ENCODE measurements around the gene C17orf113. TPM values are rescaled to one million over a fixed set of nuclear protein-coding genes. Genes with fewer than 3 reads are reported as not detected.

C17orf113 gene
- total RNA-seq, 1 experiment from 2014 or later = 2.3 TPM

DNA sequence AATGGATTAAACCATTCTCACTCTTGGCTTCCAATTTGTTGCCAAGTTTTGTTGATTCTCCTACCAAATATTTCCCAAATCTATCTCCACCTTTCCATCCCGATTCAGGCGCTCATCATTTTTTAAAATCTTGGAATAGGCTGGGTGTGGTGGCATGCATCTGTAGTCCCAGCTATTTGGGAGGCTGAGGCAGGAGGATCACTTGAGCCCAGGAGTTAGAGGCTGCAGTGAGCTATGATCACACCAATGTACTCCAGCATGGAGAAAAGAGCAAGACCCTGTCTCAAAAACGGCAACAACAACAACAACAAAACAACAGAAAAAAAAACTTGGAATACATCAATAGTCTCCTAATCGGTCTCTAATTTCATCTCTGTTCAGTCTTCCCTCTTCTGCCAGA, 31.4 kb downstream of the C17orf113 start (continued):
- TF ChIP-seq JUND (IDR thresholded peaks at IDR 0.05) (no peak), RAD21 (IDR thresholded peaks at IDR 0.05; ENCODE audit: low read depth) (no peak), CBX3 (IDR thresholded peaks at IDR 0.05; ENCODE audit: low read depth) (no peak)
- TF ChIP-seq, protein P1, sequence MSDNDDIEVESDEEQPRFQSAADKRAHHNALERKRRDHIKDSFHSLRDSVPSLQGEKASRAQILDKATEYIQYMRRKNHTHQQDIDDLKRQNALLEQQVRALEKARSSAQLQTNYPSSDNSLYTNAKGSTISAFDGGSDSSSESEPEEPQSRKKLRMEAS (IDR thresholded peaks at IDR 0.05) = no peak

DNA sequence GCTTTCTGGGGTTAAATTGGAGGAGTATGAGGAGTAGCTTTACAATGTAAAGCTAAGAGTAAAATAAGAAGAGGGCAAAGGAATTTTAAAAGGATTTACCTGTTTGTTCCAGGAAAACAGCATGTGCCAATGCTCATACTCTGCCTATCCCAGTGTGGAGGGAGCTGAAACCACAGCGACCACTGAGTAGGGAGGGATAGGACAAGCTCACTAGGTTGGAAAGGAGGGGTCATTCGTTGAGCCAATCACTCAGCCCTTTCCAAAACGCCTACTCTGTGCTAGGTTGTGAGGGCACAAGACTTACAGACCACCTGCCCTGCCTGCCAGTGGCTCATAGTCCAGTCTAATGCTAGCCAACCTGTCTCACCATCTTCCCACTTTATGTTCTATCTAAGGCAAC, 32.1 kb downstream of the C17orf113 start:
- Histone ChIP-seq H3K27me3 (ENCODE audit: insufficient read depth, low read length) (no peaks in the 10 kb centered on the region), H3K27ac (ENCODE audit: low read depth, low read length) (peak overlapping the region; percentile 71), H3K9me2 (ENCODE audit: insufficient read depth) (no peaks in the 10 kb centered on the region), H2AFZ (ENCODE audit: low read depth, low read length, poor library complexity, severe bottlenecking) (no peak overlapping the region), H3K4me1 (ENCODE audit: control insufficient read depth in 1 of 2, insufficient read depth in 2 of 2, low read length in 2 of 2) (peaks cover 14 to 30% of the 10 kb centered on the region in 2 experiments; a peak in 3 of 4 replicates), H3K9me3 (ENCODE audit: control insufficient read depth in 1 of 2, insufficient read depth in 1 of 2, low read depth in 1 of 2, low read length in 2 of 2) (no peaks in the 10 kb centered on the region), H3K36me3 (ENCODE audit: control insufficient read depth in 1 of 2, insufficient read depth in 2 of 2, low read length in 2 of 2) (peaks cover 0 to 1% of the 10 kb centered on the region in 2 experiments; a peak in 2 of 4 replicates), H3K9ac (ENCODE audit: low read length) (peak overlapping the region; percentile 100), H3K4me3 (replicated peaks in 1 of 2; ENCODE audit: low read depth in 1 of 2, low read length in 2 of 2) (peak overlapping the region; percentile 93 to 99), H4K20me1 (ENCODE audit: insufficient read depth) (0 out of 2 replicates have a peak, but pooled peaks cover under 1% of the 10 kb centered on the region), H3K4me2 (ENCODE audit: low read length) (peak overlapping the region; percentile 96), H3K79me2 (ENCODE audit: insufficient read depth, low read length) (peaks cover 57% of the 10 kb centered on the region)
- POLR2A ChIA-PET = interaction anchor here (1.4 to 2.3 kb wide), 2 partner anchors 9 to 52 kb away, joined by 3 to 17 read pairs; partner anchors contain the start of gene CNP
- intact Hi-C loops (cut with micrococcal nuclease) = loop anchor here (5.0 kb wide), 1 partner anchor 51 kb away; the partner anchor contains the start of gene CNP
- CTCF ChIA-PET = interaction anchor here (1.0 to 4.0 kb wide), 5 partner anchors 10 to 100 kb away, joined by 3 to 16 read pairs (median 4); partner anchors contain the start of gene CNP
- ATAC-seq (no peak), DNase-seq (ENCODE audit: low read depth, low spot score) (no peak)
- BruUV-seq (replicated peaks) = no TSS peak
- TF ChIP-seq JUND (IDR thresholded peaks at IDR 0.05) = no peak
- RAD21 ChIA-PET (ENCODE audit: low non-redundant PET in 1 of 2, low total read pairs in 2 of 2, uncharacterized antibody in 2 of 2, unreplicated experiment in 2 of 2) = no interaction called here

DNA sequence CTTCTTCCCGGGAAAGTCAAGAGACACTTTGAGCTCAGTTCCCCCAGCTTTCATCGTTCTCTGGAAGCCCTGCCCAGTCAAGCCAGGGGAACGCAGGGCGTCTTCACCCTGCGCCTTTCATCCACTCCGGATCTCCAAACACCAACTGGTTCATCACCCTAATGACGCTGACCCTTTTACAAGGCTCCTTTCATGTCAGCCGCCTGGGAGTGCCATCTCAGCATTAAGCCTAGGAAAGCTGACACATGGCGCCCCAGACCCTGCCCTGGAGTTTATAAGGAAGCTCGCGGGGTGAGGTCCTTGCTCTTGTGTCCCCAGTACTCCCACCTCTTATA, 32.6 kb downstream of the C17orf113 start:
- Histone ChIP-seq H2AFZ (ENCODE audit: low read depth, low read length, poor library complexity, severe bottlenecking) (peak overlapping the region; percentile 39), H3K4me3 (replicated peaks in 1 of 2; ENCODE audit: low read depth in 1 of 2, low read length in 2 of 2) (peak overlapping the region; percentile 93 to 99), H3K9me3 (ENCODE audit: control insufficient read depth in 1 of 2, insufficient read depth in 1 of 2, low read depth in 1 of 2, low read length in 2 of 2) (no peaks in the 10 kb centered on the region), H3K79me2 (ENCODE audit: insufficient read depth, low read length) (peaks cover 63% of the 10 kb centered on the region), H3K9me2 (ENCODE audit: insufficient read depth) (no peaks in the 10 kb centered on the region), H3K9ac (ENCODE audit: low read length) (peak overlapping the region; percentile 100), H3K36me3 (ENCODE audit: control insufficient read depth in 1 of 2, insufficient read depth in 2 of 2, low read length in 2 of 2) (no peaks in the 10 kb centered on the region; a peak in 1 of 4 replicates), H4K20me1 (ENCODE audit: insufficient read depth) (0 out of 2 replicates have a peak, but pooled peaks cover 3% of the 10 kb centered on the region), H3K4me2 (ENCODE audit: low read length) (peak overlapping the region; percentile 96), H3K4me1 (ENCODE audit: control insufficient read depth in 1 of 2, insufficient read depth in 2 of 2, low read length in 2 of 2) (peaks cover 14 to 30% of the 10 kb centered on the region in 2 experiments; a peak in 3 of 4 replicates), H3K27ac (ENCODE audit: low read depth, low read length) (peak overlapping the region; percentile 71), H3K27me3 (ENCODE audit: insufficient read depth, low read length) (no peaks in the 10 kb centered on the region)
- intact Hi-C loops (cut with micrococcal nuclease) = loop anchor here (5.0 kb wide), 1 partner anchor 51 kb away; the partner anchor contains the start of gene CNP
- POLR2A ChIA-PET = interaction anchor here (0.8 to 2.3 kb wide), 6 partner anchors 8 to 52 kb away, joined by 3 to 17 read pairs (median 4); partner anchors contain the start of gene CNP
- TF ChIP-seq ZNF274 (IDR thresholded peaks at IDR 0.05; ENCODE audit: low read depth, low read length) (no peak), TCF7L2 (IDR thresholded peaks at IDR 0.05; ENCODE audit: borderline replicate concordance, extremely low read depth, insufficient read depth, insufficient read length) (peak; percentile 83), POLR2A (IDR thresholded peaks at IDR 0.05; ENCODE audit: borderline replicate concordance, extremely low read depth, insufficient read depth, insufficient read length) (no peak)
- DNase-seq (ENCODE audit: low read depth, low spot score) (no peak), ATAC-seq (no peak)
- no TSS peak for BruUV-seq (replicated peaks)
- RAD21 ChIA-PET (ENCODE audit: low non-redundant PET in 1 of 2, low total read pairs in 2 of 2, uncharacterized antibody in 2 of 2, unreplicated experiment in 2 of 2) = no interaction called here
- CTCF ChIA-PET = interaction anchor here (0.7 to 4.0 kb wide), 6 partner anchors 11 to 1942 kb away, joined by 3 to 16 read pairs (median 4); partner anchors contain the start of gene CNP

Measured in HCT116 (cell line).